IPS-11a (cell line): ENCODE results near the gene HSFX3.
"Not testable (repeated sequence)": the region's sequence is repeated elsewhere in the genome, so short reads cannot be mapped to it uniquely, and the experiment has no call there.

Source experiments
- H3K4me3 ChIP-seq: one replicate; pipeline ENCODE4 v1.5.1; 2013; ENCODE audit warnings: low read depth, low read length, control low read depth

HSFX3 gene

GRCh38 chrX:149549701-149550100, at the start of gene HSFX3:
Gene HSFX3 (minus strand): TSS chrX:149549924. CDS start chrX:149549852, 72 bp downstream.
- H3K4me3 ChIP-seq, result not testable (repeated sequence)

- H3K4me3 ChIP-seq, result not testable (repeated sequence)
Measured at GRCh38 chrX:149598603-149599002, 48.9 kb upstream of the HSFX3 start.

GRCh38 chrX:149595943-149596342, 46.2 kb upstream of the HSFX3 start:
- not testable (repeated sequence) for H3K4me3 ChIP-seq

- H3K4me3 ChIP-seq, result not testable (repeated sequence)
Measured at GRCh38 chrX:149595214-149595613, 45.5 kb upstream of the HSFX3 start, which contains the start of gene HSFX2. Gene HSFX2 (minus strand): TSS chrX:149595314. CDS start chrX:149594700, 614 bp downstream.

GRCh38 chrX:149590993-149591392, 41.3 kb upstream of the HSFX3 start:
- not testable (repeated sequence) for H3K4me3 ChIP-seq

- H3K4me3 ChIP-seq, result not testable (repeated sequence)
Measured at GRCh38 chrX:149587359-149587758, 37.6 kb upstream of the HSFX3 start, which contains the start of gene MAGEA9B. Gene MAGEA9B (minus strand): TSS chrX:149587459. CDS start chrX:149583179, 4,280 bp downstream.

- not testable (repeated sequence) for H3K4me3 ChIP-seq
Measured at GRCh38 chrX:149585631-149586030, 35.9 kb upstream of the HSFX3 start.

- H3K4me3 ChIP-seq, result not testable (repeated sequence)
Measured at GRCh38 chrX:149573456-149573855, 23.7 kb upstream of the HSFX3 start.

GRCh38 chrX:149572743-149573142, 23.0 kb upstream of the HSFX3 start:
- no peak overlapping the region for H3K4me3 ChIP-seq

GRCh38 chrX:149571770-149572169, 22.0 kb upstream of the HSFX3 start:
- H3K4me3 ChIP-seq, result no peak overlapping the region

GRCh38 chrX:149570668-149571067, 20.9 kb upstream of the HSFX3 start:
- no peak overlapping the region for H3K4me3 ChIP-seq

- H3K4me3 ChIP-seq, result no peak overlapping the region
Measured at GRCh38 chrX:149569770-149570169, 20.0 kb upstream of the HSFX3 start.

- H3K4me3 ChIP-seq, result no peak overlapping the region
Measured at GRCh38 chrX:149568701-149569296, 19.1 kb upstream of the HSFX3 start.

GRCh38 chrX:149567621-149568417, 18.1 kb upstream of the HSFX3 start:
- H3K4me3 ChIP-seq, result no peak overlapping the region

GRCh38 chrX:149563359-149563758, 13.6 kb upstream of the HSFX3 start:
- H3K4me3 ChIP-seq, result no peak overlapping the region

GRCh38 chrX:149555251-149555650, 5.5 kb upstream of the HSFX3 start:
- H3K4me3 ChIP-seq, result not testable (repeated sequence)

- not testable (repeated sequence) for H3K4me3 ChIP-seq
Measured at GRCh38 chrX:149551939-149552248, 2.2 kb upstream of the HSFX3 start.

GRCh38 chrX:149551245-149551938, 1.7 kb upstream of the HSFX3 start:
- not testable (repeated sequence) for H3K4me3 ChIP-seq

- not testable (repeated sequence) for H3K4me3 ChIP-seq
Measured at GRCh38 chrX:149550454-149550853, 730 bp upstream of the HSFX3 start.

- H3K4me3 ChIP-seq, result not testable (repeated sequence)
Measured at GRCh38 chrX:149547782-149548181, 1.9 kb downstream of the HSFX3 start.

- not testable (repeated sequence) for H3K4me3 ChIP-seq
Measured at GRCh38 chrX:149546962-149547361, 2.8 kb downstream of the HSFX3 start.
